Measurements from ENCODE around the gene EFCAB8. TPM values are rescaled to one million over a fixed set of nuclear protein-coding genes. Genes with fewer than 3 reads are reported as not detected.

The EFCAB8 gene
- total RNA-seq, 1 experiment from 2014 or later, result not detected

- Histone ChIP-seq H3K9me3 (ENCODE audit: insufficient read depth, low read depth) (no peaks in the 10 kb centered on the region), H2AFZ (no peak overlapping the region), H3K27ac (no peak overlapping the region), H3F3A (ENCODE audit: insufficient read depth, low read depth) (no peaks in the 10 kb centered on the region), H3K27me3 (ENCODE audit: insufficient read depth, low read depth) (peaks cover 82% of the 10 kb centered on the region), H3K4me1 (replicated peaks; ENCODE audit: insufficient read depth) (no peaks in the 10 kb centered on the region), H3K9me2 (ENCODE audit: insufficient read depth) (no peaks in the 10 kb centered on the region), H4K20me1 (ENCODE audit: insufficient read depth) (no peaks in the 10 kb centered on the region), H3K79me2 (ENCODE audit: low read depth) (no peaks in the 10 kb centered on the region), H3K4me3 (no peak overlapping the region), H3K36me3 (ENCODE audit: low read depth) (no peaks in the 10 kb centered on the region), H3K4me2 (no peak overlapping the region)
- ChIA-PET CTCF (interaction anchor here (0.9 kb wide), 1 partner anchor 37 kb away, joined by 3 read pairs; no protein-coding TSS in a partner anchor), POLR2A (ENCODE audit: unreplicated experiment) (no interaction called here)
- no peak for DNase-seq
- TF ChIP-seq CTCF (conservative IDR thresholded peaks at IDR 0.05) (no peak), EZH2 (IDR thresholded peaks at IDR 0.05; ENCODE audit: low read depth) (no peak)
- intact Hi-C loops (cut with micrococcal nuclease; ENCODE audit: unreplicated experiment), result no loop called here
- BruUV-seq (replicated peaks), result no TSS peak
Measured at GRCh38 chr20:32963176-32963575, 104.5 kb downstream of the EFCAB8 start.

GRCh38 chr20:32964575-32964974, 105.9 kb downstream of the EFCAB8 start:
- no peak for DNase-seq
- Histone ChIP-seq H3K4me2 (no peak overlapping the region), H3K4me3 (no peak overlapping the region), H3K27ac (no peak overlapping the region), H4K20me1 (ENCODE audit: insufficient read depth) (no peaks in the 10 kb centered on the region), H3K9me2 (ENCODE audit: insufficient read depth) (no peaks in the 10 kb centered on the region), H3K36me3 (ENCODE audit: low read depth) (no peaks in the 10 kb centered on the region), H3F3A (ENCODE audit: insufficient read depth, low read depth) (no peaks in the 10 kb centered on the region), H3K4me1 (replicated peaks; ENCODE audit: insufficient read depth) (no peaks in the 10 kb centered on the region), H3K9me3 (ENCODE audit: insufficient read depth, low read depth) (no peaks in the 10 kb centered on the region), H2AFZ (no peak overlapping the region), H3K27me3 (ENCODE audit: insufficient read depth, low read depth) (peaks cover 95% of the 10 kb centered on the region), H3K79me2 (ENCODE audit: low read depth) (no peaks in the 10 kb centered on the region)
- TF ChIP-seq CTCF (conservative IDR thresholded peaks at IDR 0.05) (no peak), EZH2 (IDR thresholded peaks at IDR 0.05; ENCODE audit: low read depth) (no peak)
- POLR2A ChIA-PET (ENCODE audit: unreplicated experiment), result no interaction called here
- BruUV-seq (replicated peaks), result no TSS peak
- intact Hi-C loops (cut with micrococcal nuclease; ENCODE audit: unreplicated experiment), result no loop called here
- CTCF ChIA-PET, result no interaction called here

GRCh38 chr20:32965115-32965514, 106.4 kb downstream of the EFCAB8 start:
- CTCF ChIA-PET, result no interaction called here
- no peaks in the 10 kb centered on the region for H3K9me2 ChIP-seq (ENCODE audit: insufficient read depth)
- H3K4me3 ChIP-seq, result no peak overlapping the region
- no peak overlapping the region for H2AFZ ChIP-seq
- no peaks in the 10 kb centered on the region for H3K4me1 ChIP-seq (replicated peaks; ENCODE audit: insufficient read depth)
- no peaks in the 10 kb centered on the region for H4K20me1 ChIP-seq (ENCODE audit: insufficient read depth)
- H3F3A ChIP-seq (ENCODE audit: insufficient read depth, low read depth), result no peaks in the 10 kb centered on the region
- no peak overlapping the region for H3K4me2 ChIP-seq
- H3K36me3 ChIP-seq (ENCODE audit: low read depth), result no peaks in the 10 kb centered on the region
- no peaks in the 10 kb centered on the region for H3K79me2 ChIP-seq (ENCODE audit: low read depth)
- intact Hi-C loops (cut with micrococcal nuclease; ENCODE audit: unreplicated experiment), result no loop called here
- no TSS peak for BruUV-seq (replicated peaks)
- H3K27ac ChIP-seq, result no peak overlapping the region
- TF ChIP-seq CTCF (conservative IDR thresholded peaks at IDR 0.05) (no peak), EZH2 (IDR thresholded peaks at IDR 0.05; ENCODE audit: low read depth) (no peak)
- POLR2A ChIA-PET (ENCODE audit: unreplicated experiment), result no interaction called here
- H3K9me3 ChIP-seq (ENCODE audit: insufficient read depth, low read depth), result no peaks in the 10 kb centered on the region
- DNase-seq, result no peak
- H3K27me3 ChIP-seq (ENCODE audit: insufficient read depth, low read depth), result peaks cover 97% of the 10 kb centered on the region
